Bronchial epithelial cell (primary cell): ENCODE measurements around the gene DRC1. TPM values are rescaled to one million over a fixed set of nuclear protein-coding genes. Genes with fewer than 3 reads are reported as not detected.

Experiments used
- DNase-seq: peaks from one replicate; pipeline ENCODE4 v3.0.0-alpha.2; 2010; ENCODE audit warnings: low read depth
- FAIRE-seq: peaks from 2 replicates; lab custom pipeline; 2011; peaks lifted over from hg19 to GRCh38; lab: Jason Lieb, UNC
- H3K27me3 ChIP-seq: 2 replicates; pipeline ENCODE4 v1.5.1; 2011; ENCODE audit warnings: low read length; ENCODE audit not compliant: control insufficient read depth, insufficient read depth
- H3K36me3 ChIP-seq: 2 replicates; pipeline ENCODE4 v1.5.1; 2011; ENCODE audit warnings: low read length; ENCODE audit not compliant: control insufficient read depth, insufficient read depth
- H3K4me3 ChIP-seq: 2 replicates; pipeline ENCODE4 v1.5.1; 2011; ENCODE audit warnings: mild to moderate bottlenecking, low read depth, low read length, control low read depth
- CTCF ChIP-seq: IDR thresholded peaks from 2 replicates; pipeline ENCODE4 v1.5.1; 2011; ENCODE audit warnings: mild to moderate bottlenecking, moderate library complexity, low read length, control low read depth, inconsistent platforms; ENCODE audit not compliant: insufficient read depth, severe bottlenecking
- total RNA-seq: library from RNA; depleted of rRNA; stranded (reverse); fragments of >200 nt; gene quantifications from 2 replicates; pipeline ENCODE4 v1.2.1, GENCODE V29; 2014

DRC1 gene
- total RNA-seq, 1 donor from 2014 or later, result not detected

- H3K36me3 ChIP-seq, result no peaks in the 10 kb centered on the region
- no peak for TF ChIP-seq CTCF
- FAIRE-seq, result no peak
- no peak for DNase-seq
- H3K27me3 ChIP-seq, result peaks cover 2% of the 10 kb centered on the region
- H3K4me3 ChIP-seq, result no peak overlapping the region
Measured at GRCh38 chr2:26493566-26493965, 91.8 kb downstream of the DRC1 start.

- no peak for DNase-seq
- TF ChIP-seq CTCF, result no peak
- peaks cover 4% of the 10 kb centered on the region for H3K27me3 ChIP-seq
- no peak for FAIRE-seq
- H3K4me3 ChIP-seq, result no peak overlapping the region
- no peaks in the 10 kb centered on the region for H3K36me3 ChIP-seq
Measured at GRCh38 chr2:26494199-26494598, 92.5 kb downstream of the DRC1 start.

GRCh38 chr2:26494891-26495290 lies 93.2 kb downstream of the DRC1 start:
- FAIRE-seq (no peak), DNase-seq (no peak)
- H3K36me3 ChIP-seq, result no peaks in the 10 kb centered on the region
- no peak overlapping the region for H3K4me3 ChIP-seq
- no peak for TF ChIP-seq CTCF
- peaks cover 4% of the 10 kb centered on the region for H3K27me3 ChIP-seq

GRCh38 chr2:26495705-26496297 lies 94.1 kb downstream of the DRC1 start:
- no peak for TF ChIP-seq CTCF
- H3K36me3 ChIP-seq, result no peaks in the 10 kb centered on the region
- H3K4me3 ChIP-seq, result no peak overlapping the region
- DNase-seq (no peak), FAIRE-seq (no peak)
- peaks cover 4% of the 10 kb centered on the region for H3K27me3 ChIP-seq

GRCh38 chr2:26500406-26500805 lies 98.7 kb downstream of the DRC1 start:
- FAIRE-seq, result no peak
- no peak for DNase-seq
- H3K36me3 ChIP-seq, result no peaks in the 10 kb centered on the region
- no peak overlapping the region for H3K4me3 ChIP-seq
- no peak for TF ChIP-seq CTCF
- H3K27me3 ChIP-seq, result peaks cover 17% of the 10 kb centered on the region
